Measurements from ENCODE around the gene ARSB. TPM values are rescaled to one million over a fixed set of nuclear protein-coding genes. Genes with fewer than 3 reads are reported as not detected.
"Not testable (repeated sequence)": the region's sequence is repeated elsewhere in the genome, so short reads cannot be mapped to it uniquely, and the experiment has no call there.

Gene ARSB
- polyA plus RNA-seq, 2 of the 4 experiments (the other 2 are of a cell fraction), result 8.4 to 13.4 TPM

DNA sequence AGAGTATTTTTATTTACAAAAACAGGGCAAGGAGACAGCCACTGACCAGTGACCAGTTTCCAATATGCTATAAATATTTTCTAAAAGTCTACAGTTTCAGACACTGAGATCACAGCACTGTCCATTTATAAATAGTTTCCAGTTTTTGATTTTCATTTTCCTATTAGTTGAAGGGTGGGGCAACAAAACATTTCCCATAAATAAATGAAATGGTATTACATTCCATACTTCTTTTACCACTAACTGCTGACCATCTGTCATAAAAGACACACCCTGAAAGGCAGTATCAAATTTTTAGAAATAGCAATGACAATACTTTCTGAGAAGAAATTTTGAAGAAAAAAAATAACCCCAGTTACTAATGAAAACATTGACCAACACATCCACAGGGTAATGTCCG lies 126.7 kb downstream of the ARSB start:
- H3K4me2 ChIP-seq, result no peak overlapping the region
- H3K9me3 ChIP-seq, result no peaks in the 10 kb centered on the region
- H3K4me1 ChIP-seq, result no peaks in the 10 kb centered on the region
- POLR2A ChIA-PET, result no interaction called here
- DNase-seq (ENCODE audit: low read depth in 1 of 2, low spot score in 1 of 2) (no peak), FAIRE-seq (no peak), ATAC-seq (no peak)
- H3K4me3 ChIP-seq, result no peak overlapping the region
- H3K27ac ChIP-seq, result no peak overlapping the region
- CTCF ChIA-PET, result no interaction called here
- TF ChIP-seq RARB (CRISPR knock-in tag; IDR thresholded peaks at IDR 0.05) (no peak), SREBF2 (IDR thresholded peaks at IDR 0.05) (no peak), NPAS2 (CRISPR knock-in tag; IDR thresholded peaks at IDR 0.05; ENCODE audit: borderline replicate concordance) (no peak), ESRRA (IDR thresholded peaks at IDR 0.05; ENCODE audit: borderline replicate concordance, low read length) (no peak), RCOR1 (IDR thresholded peaks at IDR 0.05; ENCODE audit: low read depth, low read length) (no peak), GATA3 (IDR thresholded peaks at IDR 0.05; ENCODE audit: borderline replicate concordance) (no peak), RFX5 (IDR thresholded peaks at IDR 0.05) (no peak), RAD21 (conservative IDR thresholded peaks at IDR 0.05 in 1 of 2, IDR thresholded peaks at IDR 0.05 in 1 of 2) (no peak), NFE2L2 (conservative IDR thresholded peaks at IDR 0.05; ENCODE audit: low read length) (no peak), NR3C1 (IDR thresholded peaks at IDR 0.05) (no peak), HOXB5 (CRISPR knock-in tag; IDR thresholded peaks at IDR 0.05) (no peak), JUNB (IDR thresholded peaks at IDR 0.05) (no peak)
- TF ChIP-seq, protein P1, sequence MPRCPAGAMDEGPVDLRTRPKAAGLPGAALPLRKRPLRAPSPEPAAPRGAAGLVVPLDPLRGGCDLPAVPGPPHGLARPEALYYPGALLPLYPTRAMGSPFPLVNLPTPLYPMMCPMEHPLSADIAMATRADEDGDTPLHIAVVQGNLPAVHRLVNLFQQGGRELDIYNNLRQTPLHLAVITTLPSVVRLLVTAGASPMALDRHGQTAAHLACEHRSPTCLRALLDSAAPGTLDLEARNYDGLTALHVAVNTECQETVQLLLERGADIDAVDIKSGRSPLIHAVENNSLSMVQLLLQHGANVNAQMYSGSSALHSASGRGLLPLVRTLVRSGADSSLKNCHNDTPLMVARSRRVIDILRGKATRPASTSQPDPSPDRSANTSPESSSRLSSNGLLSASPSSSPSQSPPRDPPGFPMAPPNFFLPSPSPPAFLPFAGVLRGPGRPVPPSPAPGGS (IDR thresholded peaks at IDR 0.05), result no peak
- TF ChIP-seq, protein P2, sequence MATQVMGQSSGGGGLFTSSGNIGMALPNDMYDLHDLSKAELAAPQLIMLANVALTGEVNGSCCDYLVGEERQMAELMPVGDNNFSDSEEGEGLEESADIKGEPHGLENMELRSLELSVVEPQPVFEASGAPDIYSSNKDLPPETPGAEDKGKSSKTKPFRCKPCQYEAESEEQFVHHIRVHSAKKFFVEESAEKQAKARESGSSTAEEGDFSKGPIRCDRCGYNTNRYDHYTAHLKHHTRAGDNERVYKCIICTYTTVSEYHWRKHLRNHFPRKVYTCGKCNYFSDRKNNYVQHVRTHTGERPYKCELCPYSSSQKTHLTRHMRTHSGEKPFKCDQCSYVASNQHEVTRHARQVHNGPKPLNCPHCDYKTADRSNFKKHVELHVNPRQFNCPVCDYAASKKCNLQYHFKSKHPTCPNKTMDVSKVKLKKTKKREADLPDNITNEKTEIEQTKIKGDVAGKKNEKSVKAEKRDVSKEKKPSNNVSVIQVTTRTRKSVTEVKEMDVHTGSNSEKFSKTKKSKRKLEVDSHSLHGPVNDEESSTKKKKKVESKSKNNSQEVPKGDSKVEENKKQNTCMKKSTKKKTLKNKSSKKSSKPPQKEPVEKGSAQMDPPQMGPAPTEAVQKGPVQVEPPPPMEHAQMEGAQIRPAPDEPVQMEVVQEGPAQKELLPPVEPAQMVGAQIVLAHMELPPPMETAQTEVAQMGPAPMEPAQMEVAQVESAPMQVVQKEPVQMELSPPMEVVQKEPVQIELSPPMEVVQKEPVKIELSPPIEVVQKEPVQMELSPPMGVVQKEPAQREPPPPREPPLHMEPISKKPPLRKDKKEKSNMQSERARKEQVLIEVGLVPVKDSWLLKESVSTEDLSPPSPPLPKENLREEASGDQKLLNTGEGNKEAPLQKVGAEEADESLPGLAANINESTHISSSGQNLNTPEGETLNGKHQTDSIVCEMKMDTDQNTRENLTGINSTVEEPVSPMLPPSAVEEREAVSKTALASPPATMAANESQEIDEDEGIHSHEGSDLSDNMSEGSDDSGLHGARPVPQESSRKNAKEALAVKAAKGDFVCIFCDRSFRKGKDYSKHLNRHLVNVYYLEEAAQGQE (IDR thresholded peaks at IDR 0.05), result no peak
- TF ChIP-seq, protein P3, sequence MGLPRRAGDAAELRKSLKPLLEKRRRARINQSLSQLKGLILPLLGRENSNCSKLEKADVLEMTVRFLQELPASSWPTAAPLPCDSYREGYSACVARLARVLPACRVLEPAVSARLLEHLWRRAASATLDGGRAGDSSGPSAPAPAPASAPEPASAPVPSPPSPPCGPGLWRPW (IDR thresholded peaks at IDR 0.05), result no peak
- 28% methylated on average over 1 of the region's 1 CpG for WGBS (ENCODE audit: missing lambda C conversion rate)

- no peak for FAIRE-seq
- no peaks in the 10 kb centered on the region for H3K4me1 ChIP-seq
Observed at GRCh38 chr5:78855026-78855425, 130.1 kb downstream of the ARSB start.

DNA sequence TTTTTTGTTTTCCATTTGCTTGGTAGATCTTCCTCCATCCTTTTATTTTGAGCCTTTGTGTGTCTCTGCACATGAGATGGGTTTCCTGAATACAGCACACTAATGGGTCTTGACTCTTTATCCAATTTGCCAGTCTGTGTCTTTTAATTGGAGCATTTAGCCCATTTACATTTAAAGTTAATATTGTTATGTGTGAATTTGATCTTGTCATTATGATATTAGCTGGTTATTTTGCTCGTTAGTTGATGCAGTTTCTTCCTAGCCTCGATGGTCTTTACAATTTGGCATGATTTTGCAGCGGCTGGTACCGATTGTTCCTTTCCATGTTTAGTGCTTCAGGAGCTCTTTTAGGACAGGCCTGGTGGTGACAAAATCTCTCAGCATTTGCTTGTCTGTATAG lies 133.2 kb downstream of the ARSB start:
- WGBS (ENCODE audit: missing lambda C conversion rate), result 67% methylated on average over 4 of the region's 4 CpGs
- POLR2A ChIA-PET; DNase-seq (ENCODE audit: low read depth in 1 of 2, low spot score in 1 of 2); FAIRE-seq; H3K4me3 ChIP-seq; CTCF ChIA-PET; H3K9me3 ChIP-seq; H3K4me1 ChIP-seq; H3K4me2 ChIP-seq; ATAC-seq; H3K27ac ChIP-seq: not testable (repeated sequence)

More at GRCh38 chr5:78855026-78855425, 130.1 kb downstream of the ARSB start:
- 70% methylated on average over 2 of the region's 2 CpGs for WGBS (ENCODE audit: missing lambda C conversion rate)
- ChIA-PET POLR2A (no interaction called here), CTCF (interaction anchor here (1.2 to 1.3 kb wide), 2 partner anchors 29 to 31 kb away, joined by 3 to 4 read pairs; no protein-coding TSS in a partner anchor)
- no peak for ATAC-seq
- TF ChIP-seq CHD2 (IDR thresholded peaks at IDR 0.05; ENCODE audit: low read length, partially characterized antibody) (no peak), EHMT2 (IDR thresholded peaks at IDR 0.05; ENCODE audit: low read depth) (no peak), FOSB (CRISPR knock-in tag; IDR thresholded peaks at IDR 0.05) (no peak), ZC3H11A (IDR thresholded peaks at IDR 0.05) (no peak), RFX5 (IDR thresholded peaks at IDR 0.05) (no peak), GATA3 (IDR thresholded peaks at IDR 0.05; ENCODE audit: borderline replicate concordance) (no peak), MYC (IDR thresholded peaks at IDR 0.05; ENCODE audit: borderline replicate concordance, low read length) (no peak), EP300 (IDR thresholded peaks at IDR 0.05) (no peak), MAFK (IDR thresholded peaks at IDR 0.05; ENCODE audit: partially characterized antibody) (no peak)
- TF ChIP-seq, protein P4, sequence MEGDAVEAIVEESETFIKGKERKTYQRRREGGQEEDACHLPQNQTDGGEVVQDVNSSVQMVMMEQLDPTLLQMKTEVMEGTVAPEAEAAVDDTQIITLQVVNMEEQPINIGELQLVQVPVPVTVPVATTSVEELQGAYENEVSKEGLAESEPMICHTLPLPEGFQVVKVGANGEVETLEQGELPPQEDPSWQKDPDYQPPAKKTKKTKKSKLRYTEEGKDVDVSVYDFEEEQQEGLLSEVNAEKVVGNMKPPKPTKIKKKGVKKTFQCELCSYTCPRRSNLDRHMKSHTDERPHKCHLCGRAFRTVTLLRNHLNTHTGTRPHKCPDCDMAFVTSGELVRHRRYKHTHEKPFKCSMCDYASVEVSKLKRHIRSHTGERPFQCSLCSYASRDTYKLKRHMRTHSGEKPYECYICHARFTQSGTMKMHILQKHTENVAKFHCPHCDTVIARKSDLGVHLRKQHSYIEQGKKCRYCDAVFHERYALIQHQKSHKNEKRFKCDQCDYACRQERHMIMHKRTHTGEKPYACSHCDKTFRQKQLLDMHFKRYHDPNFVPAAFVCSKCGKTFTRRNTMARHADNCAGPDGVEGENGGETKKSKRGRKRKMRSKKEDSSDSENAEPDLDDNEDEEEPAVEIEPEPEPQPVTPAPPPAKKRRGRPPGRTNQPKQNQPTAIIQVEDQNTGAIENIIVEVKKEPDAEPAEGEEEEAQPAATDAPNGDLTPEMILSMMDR (IDR thresholded peaks at IDR 0.05), result no peak
- TF ChIP-seq, protein P1 (IDR thresholded peaks at IDR 0.05), result no peak
- Histone ChIP-seq H3K27ac (no peak overlapping the region), H3K9me3 (no peaks in the 10 kb centered on the region), H3K4me3 (no peak overlapping the region), H3K4me2 (no peak overlapping the region)
- DNase-seq (ENCODE audit: low read depth in 1 of 2, low spot score in 1 of 2), result no peak

All from A549 (cell line).